ENCODE results near the gene PLCD1. TPM values are rescaled to one million over a fixed set of nuclear protein-coding genes. Genes with fewer than 3 reads are reported as not detected.

Gene PLCD1
- total and polyA plus RNA-seq, 12 donors, result 9.7 to 97.3 (median 29.2) TPM

GRCh38 chr3:38028621-38029361 is 651 bp downstream of the PLCD1 start:
- WGBS, 4 donors, result 45 to 77% (median 49%) methylated on average over 13 to 45 of the region's 45 CpGs
- no peak for TF ChIP-seq CTCF (IDR thresholded peaks at IDR 0.05)
- no peak for TF ChIP-seq POLR2A (IDR thresholded peaks at IDR 0.05)
- Histone ChIP-seq H3K27me3 (no peaks in the 10 kb centered on the region), H3K4me3 (peak overlapping the region in 2 of 4 donors; percentile 29 to 61), H3K9me3 (replicated peaks in 1 of 3) (no peaks in the 10 kb centered on the region), H3K27ac (peak overlapping the region in 3 of 5 donors; percentile 61 to 90 (median 83)), H3K4me1 (replicated peaks in 1 of 2) (peaks cover 23 to 41% of the 10 kb centered on the region in 2 donors), H3K36me3 (replicated peaks in 1 of 2) (no peaks in the 10 kb centered on the region)
- DNase-seq, result peak in 1 of 7 donors; percentile 23
- intact Hi-C loops (cut with DNase I), result no loop called here

- TF ChIP-seq POLR2A (IDR thresholded peaks at IDR 0.05) (no peak), CTCF (IDR thresholded peaks at IDR 0.05) (no peak)
These were observed 1.7 kb downstream of the PLCD1 start for GRCh38 chr3:38027466-38028465.

DNA sequence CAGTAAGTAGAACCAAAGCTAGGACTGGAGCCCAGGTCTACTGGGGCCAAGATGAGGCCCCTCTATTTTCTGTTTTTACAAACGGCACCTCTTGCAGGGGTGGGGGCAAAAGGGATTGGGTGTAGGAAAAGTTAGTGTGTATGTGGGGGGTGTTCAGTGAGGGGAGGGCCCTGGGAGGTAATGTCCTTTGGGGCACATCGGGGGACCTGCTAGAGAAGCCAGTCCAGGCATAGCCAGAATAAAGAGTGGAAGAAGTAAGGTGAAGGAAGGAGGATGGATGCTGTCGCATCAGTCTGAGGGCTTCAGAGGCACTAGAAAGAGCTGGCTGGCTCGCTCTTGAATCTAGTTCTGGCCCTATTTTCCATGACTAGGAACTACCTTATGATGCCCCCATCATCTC is 2.6 kb downstream of the PLCD1 start:
- no peak for TF ChIP-seq POLR2A (IDR thresholded peaks at IDR 0.05)
- TF ChIP-seq CTCF (IDR thresholded peaks at IDR 0.05), result no peak
- Histone ChIP-seq H3K27me3 (no peaks in the 10 kb centered on the region), H3K36me3 (replicated peaks in 1 of 2) (no peaks in the 10 kb centered on the region), H3K27ac (no peak overlapping the region), H3K4me1 (replicated peaks in 1 of 2) (peaks cover 23 to 53% of the 10 kb centered on the region in 2 donors), H3K4me3 (no peak overlapping the region), H3K9me3 (replicated peaks in 1 of 3) (no peaks in the 10 kb centered on the region)
- DNase-seq, result no peak
- WGBS, 4 donors, result 74 to 82% (median 82%) methylated on average over 4 of the region's 4 CpGs
- intact Hi-C loops (cut with DNase I), result no loop called here

More at GRCh38 chr3:38027466-38028465, 1.7 kb downstream of the PLCD1 start:
- peaks cover 23 to 51% of the 10 kb centered on the region in 2 donors for H3K4me1 ChIP-seq (replicated peaks in 1 of 2)
- H3K27ac ChIP-seq, result peak overlapping the region in 2 of 5 donors; percentile 5 to 90
- no peaks in the 10 kb centered on the region for H3K36me3 ChIP-seq (replicated peaks in 1 of 2)
- no peaks in the 10 kb centered on the region for H3K27me3 ChIP-seq
- WGBS, 4 donors, result 81 to 96% (median 86%) methylated on average over 5 to 6 of the region's 6 CpGs
- H3K9me3 ChIP-seq (replicated peaks in 1 of 3), result no peaks in the 10 kb centered on the region
- DNase-seq, result peak in 2 of 7 donors; percentile 14 to 51
- no peak overlapping the region for H3K4me3 ChIP-seq
- intact Hi-C loops (cut with DNase I), result no loop called here
